Body of pancreas (tissue), 4 donors: ENCODE results near the gene PFKL.

Source experiments
- POLR2A ChIP-seq, 3 donors: fragments of 450-650 bp; IDR thresholded peaks; one replicate each; pipeline ENCODE4 v1.6.1; 2016; ENCODE audit warnings: antibody characterized with exemption in 3 of 3, mild to moderate bottlenecking in 2 of 3
- TF ChIP-seq, protein P1 (sequence below), 7 experiments: fragments of 450-650 bp in 4 of 7; fragments of 200-600 bp in 3 of 7; sonication (generic) in 3 of 7; IDR thresholded peaks; one replicate each; pipeline ENCODE4 v1.5.1; 2016 to 2019; ENCODE audit warnings: antibody characterized with exemption in 7 of 7

- no peak for TF ChIP-seq POLR2A (IDR thresholded peaks at IDR 0.05)
- TF ChIP-seq, protein P1, sequence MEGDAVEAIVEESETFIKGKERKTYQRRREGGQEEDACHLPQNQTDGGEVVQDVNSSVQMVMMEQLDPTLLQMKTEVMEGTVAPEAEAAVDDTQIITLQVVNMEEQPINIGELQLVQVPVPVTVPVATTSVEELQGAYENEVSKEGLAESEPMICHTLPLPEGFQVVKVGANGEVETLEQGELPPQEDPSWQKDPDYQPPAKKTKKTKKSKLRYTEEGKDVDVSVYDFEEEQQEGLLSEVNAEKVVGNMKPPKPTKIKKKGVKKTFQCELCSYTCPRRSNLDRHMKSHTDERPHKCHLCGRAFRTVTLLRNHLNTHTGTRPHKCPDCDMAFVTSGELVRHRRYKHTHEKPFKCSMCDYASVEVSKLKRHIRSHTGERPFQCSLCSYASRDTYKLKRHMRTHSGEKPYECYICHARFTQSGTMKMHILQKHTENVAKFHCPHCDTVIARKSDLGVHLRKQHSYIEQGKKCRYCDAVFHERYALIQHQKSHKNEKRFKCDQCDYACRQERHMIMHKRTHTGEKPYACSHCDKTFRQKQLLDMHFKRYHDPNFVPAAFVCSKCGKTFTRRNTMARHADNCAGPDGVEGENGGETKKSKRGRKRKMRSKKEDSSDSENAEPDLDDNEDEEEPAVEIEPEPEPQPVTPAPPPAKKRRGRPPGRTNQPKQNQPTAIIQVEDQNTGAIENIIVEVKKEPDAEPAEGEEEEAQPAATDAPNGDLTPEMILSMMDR (IDR thresholded peaks at IDR 0.05): no peak
Measured at GRCh38 chr21:44350773-44351481, 51.1 kb downstream of the PFKL start.
